H1 (cell line): ENCODE measurements around the gene FKBP10. TPM values are rescaled to one million over a fixed set of nuclear protein-coding genes. Genes with fewer than 3 reads are reported as not detected.

Source experiments
- CTCF ChIA-PET: fragments of 300-600 bp; sonication (Branson Sonifier 250); formaldehyde crosslinking; loops from one replicate; lab custom pipeline; 2021; ENCODE audit not compliant: partially characterized antibody; lab: Charles Lee
- POLR2A ChIA-PET: fragments of 300-600 bp; sonication (Branson Sonifier 250); formaldehyde crosslinking; loops from one replicate; lab custom pipeline; 2021; ENCODE audit warnings: inconsistent platforms; ENCODE audit not compliant: partially characterized antibody; lab: Charles Lee
- DNase-seq, 2 experiments: peaks; one replicate each; pipeline versions ENCODE4 v3.0.0 to v3.0.0-alpha.2; 2010 to 2022; ENCODE audit warnings: low spot score in 2 of 2, low read depth in 1 of 2, mixed read lengths in 1 of 2
- FAIRE-seq: peaks from 2 replicates; lab custom pipeline; 2011; peaks lifted over from hg19 to GRCh38; lab: Jason Lieb, UNC
- H2AFZ ChIP-seq: 2 replicates; pipeline ENCODE4 v1.8.1; 2012; ENCODE audit warnings: low read length, inconsistent platforms
- H2AK5ac ChIP-seq: 2 replicates; pipeline ENCODE4 v1.6.1; 2013; ENCODE audit warnings: low read depth, low read length
- H2BK120ac ChIP-seq: replicated peaks from 2 replicates; pipeline ENCODE3; 2013; ENCODE audit warnings: low read depth, low read length, inconsistent platforms
- H2BK12ac ChIP-seq: 2 replicates; pipeline ENCODE4 v1.6.1; 2013; ENCODE audit warnings: low read depth, low read length
- H2BK15ac ChIP-seq: 2 replicates; pipeline ENCODE4 v1.6.1; 2013; ENCODE audit warnings: low read length
- H2BK20ac ChIP-seq: 2 replicates; pipeline ENCODE4 v1.6.1; 2013; ENCODE audit warnings: low read length
- H2BK5ac ChIP-seq: 2 replicates; pipeline ENCODE4 v1.6.1; 2013; ENCODE audit warnings: low read depth, low read length
- H3K14ac ChIP-seq: 2 replicates; pipeline ENCODE4 v1.6.1; 2013; ENCODE audit warnings: inconsistent platforms; ENCODE audit not compliant: insufficient read length
- H3K18ac ChIP-seq: 2 replicates; pipeline ENCODE4 v1.6.1; 2013; ENCODE audit warnings: low read length; ENCODE audit errors: extremely low read depth
- H3K23ac ChIP-seq: 2 replicates; pipeline ENCODE4 v1.6.1; 2013; ENCODE audit warnings: inconsistent platforms; ENCODE audit not compliant: insufficient read length
- H3K23me2 ChIP-seq: 2 replicates; pipeline ENCODE4 v1.6.1; 2013; ENCODE audit warnings: low read depth, low read length
- H3K27ac ChIP-seq: 2 replicates; pipeline ENCODE4 v1.6.1; 2011; ENCODE audit warnings: low read depth, low read length, inconsistent platforms
- H3K27me3 ChIP-seq, 4 experiments: replicated peaks in 1 of 4; 1 replicate in 1 of 4; 2 replicates in 3 of 4; pipeline versions ENCODE4 v1.6.1 to v1.8.1; 2011 to 2013; ENCODE audit warnings: low read length in 3 of 4, mild to moderate bottlenecking in 3 of 4, inconsistent platforms in 2 of 4, mixed read lengths in 2 of 4, moderate library complexity in 1 of 4; ENCODE audit not compliant: control insufficient read depth in 3 of 4, insufficient read depth in 3 of 4; ENCODE audit errors: extremely low read depth in 1 of 4
- H3K36me3 ChIP-seq, 4 experiments: 2 replicates each; pipeline versions ENCODE4 v1.6.1 to v1.8.1; 2011 to 2013; ENCODE audit warnings: mild to moderate bottlenecking in 4 of 4, low read length in 3 of 4, moderate library complexity in 2 of 4, control low read depth in 1 of 4, inconsistent platforms in 1 of 4; ENCODE audit not compliant: insufficient read depth in 4 of 4, control insufficient read depth in 2 of 4
- H3K4ac ChIP-seq: replicated peaks from 2 replicates; pipeline ENCODE3; 2013; ENCODE audit warnings: low read length, low read depth, mixed read lengths, inconsistent platforms; ENCODE audit not compliant: insufficient read length
- H3K4me1 ChIP-seq, 4 experiments: replicated peaks in 1 of 4; 1 replicate in 1 of 4; 2 replicates in 3 of 4; pipeline versions ENCODE4 v1.6.1 to v1.8.1; 2011 to 2013; ENCODE audit warnings: low read length in 3 of 4, inconsistent platforms in 2 of 4, mixed read lengths in 1 of 4; ENCODE audit not compliant: insufficient read depth in 4 of 4, control insufficient read depth in 3 of 4
- H3K4me2 ChIP-seq, 2 experiments: 2 replicates each; pipeline versions ENCODE4 v1.6.1 to v1.8.1; 2011 to 2013; ENCODE audit warnings: low read depth in 2 of 2, low read length in 2 of 2, control low read depth in 1 of 2, inconsistent platforms in 1 of 2, mild to moderate bottlenecking in 1 of 2; ENCODE audit not compliant: insufficient read depth in 1 of 2
- H3K4me3 ChIP-seq, 4 experiments: fragments of 200-600, 300-600 bp in 1 of 4; sonication (generic), shearing (Covaris generic), sonication (Bioruptor Twin) in 1 of 4; 2 replicates each; pipeline versions ENCODE4 v1.5.1 to v1.8.1; 2011 to 2016; ENCODE audit warnings: low read length in 4 of 4, low read depth in 3 of 4, control low read depth in 2 of 4, inconsistent platforms in 2 of 4, mild to moderate bottlenecking in 2 of 4, mixed read lengths in 1 of 4, moderate library complexity in 1 of 4; ENCODE audit not compliant: insufficient read depth in 2 of 4; ENCODE audit errors: extremely low read depth in 1 of 4
- H3K56ac ChIP-seq: replicated peaks from 2 replicates; pipeline ENCODE3; 2013; ENCODE audit warnings: low read depth, mild to moderate bottlenecking, mixed read lengths, low read length, inconsistent platforms; ENCODE audit not compliant: insufficient read length
- H3K79me1 ChIP-seq: 2 replicates; pipeline ENCODE4 v1.6.1; 2013; ENCODE audit warnings: low read depth, low read length, control low read depth
- H3K79me2 ChIP-seq, 2 experiments: 2 replicates each; pipeline versions ENCODE4 v1.6.1 to v1.8.1; 2012 to 2013; ENCODE audit warnings: low read length in 2 of 2, mild to moderate bottlenecking in 2 of 2, inconsistent platforms in 1 of 2; ENCODE audit not compliant: insufficient read depth in 2 of 2, control insufficient read depth in 1 of 2
- H3K9ac ChIP-seq, 4 experiments: replicated peaks in 1 of 4; 1 replicate in 1 of 4; 2 replicates in 3 of 4; pipeline versions ENCODE4 v1.6.1 to v1.8.1; 2011 to 2013; ENCODE audit warnings: low read depth in 3 of 4, low read length in 3 of 4, control low read depth in 2 of 4, mild to moderate bottlenecking in 2 of 4, moderate library complexity in 2 of 4, inconsistent platforms in 1 of 4; ENCODE audit errors: extremely low read depth in 1 of 4
- H3K9me3 ChIP-seq, 2 experiments: 2 replicates each; pipeline versions ENCODE4 v1.6.1 to v1.8.1; 2012 to 2013; ENCODE audit warnings: mild to moderate bottlenecking in 2 of 2, moderate library complexity in 2 of 2, control low read depth in 1 of 2, inconsistent platforms in 1 of 2, low read depth in 1 of 2, low read length in 1 of 2, mixed read lengths in 1 of 2; ENCODE audit not compliant: insufficient read depth in 2 of 2
- H4K20me1 ChIP-seq, 2 experiments: replicated peaks in 1 of 2; 2 replicates each; pipeline versions ENCODE3 to v1.8.1; 2011 to 2013; ENCODE audit warnings: inconsistent platforms in 2 of 2, low read length in 2 of 2, mild to moderate bottlenecking in 1 of 2; ENCODE audit not compliant: insufficient read depth in 2 of 2, control insufficient read depth in 1 of 2
- H4K5ac ChIP-seq: 2 replicates; pipeline ENCODE4 v1.6.1; 2013; ENCODE audit warnings: low read length, low read depth, mixed read lengths, inconsistent platforms; ENCODE audit not compliant: insufficient read length
- H4K8ac ChIP-seq: 2 replicates; pipeline ENCODE4 v1.8.0; 2013; ENCODE audit warnings: mild to moderate bottlenecking, moderate library complexity, low read length, inconsistent platforms; ENCODE audit not compliant: insufficient read depth; ENCODE audit errors: extremely low read depth
- H4K91ac ChIP-seq: replicated peaks from 2 replicates; pipeline ENCODE3; 2013; ENCODE audit warnings: low read length, mixed read lengths, inconsistent platforms; ENCODE audit not compliant: insufficient read length
- POLR2A ChIP-seq, 2 experiments: IDR thresholded peaks; 1 replicate in 1 of 2; 2 replicates in 1 of 2; pipeline ENCODE4 v1.6.1; 2011; ENCODE audit warnings: low read depth in 2 of 2, low read length in 2 of 2, mild to moderate bottlenecking in 2 of 2; ENCODE audit errors: control extremely low read depth in 1 of 2
- SP2 ChIP-seq: IDR thresholded peaks from 2 replicates; pipeline ENCODE4 v1.6.1; 2012; ENCODE audit warnings: mild to moderate bottlenecking, low read length, inconsistent platforms
- TAF1 ChIP-seq: IDR thresholded peaks from 2 replicates; pipeline ENCODE4 v1.6.1; 2011; ENCODE audit warnings: mild to moderate bottlenecking, low read depth, low read length
- WGBS, 2 experiments: shearing (Covaris generic) in 1 of 2; methylation state at CpG; one replicate each; pipeline versions ENCODE4 v1.1.6 to v1.1.7; 2013 to 2015; ENCODE audit warnings: low lambda C conversion rate in 2 of 2, mixed read lengths in 2 of 2, inconsistent platforms in 1 of 2, low coverage in 1 of 2, missing lambda C conversion rate in 1 of 2; ENCODE audit not compliant: insufficient replicate concordance in 2 of 2, insufficient coverage in 1 of 2, insufficient read length in 1 of 2; ENCODE audit errors: extremely low coverage in 1 of 2, missing lambda C conversion rate in 1 of 2; 5-methylcytosine and 5-hydroxymethylcytosine counted together
- polyA plus RNA-seq, 7 experiments: library from polyadenylated mRNA; depleted of rRNA in 3 of 7; stranded (reverse) in 5 of 7; unstranded in 2 of 7; fragments of >200 nt in 5 of 7; fragments of 200-250 nt in 2 of 7; gene quantifications; 1 replicate in 5 of 7; 2 replicates in 1 of 7; 4 replicates in 1 of 7; pipeline versions ENCODE4 v1.2.1 to v1.2.3, GENCODE V29; 2011 to 2013; ENCODE audit warnings: missing spikeins in 2 of 7, mixed read lengths in 2 of 7
- total RNA-seq: library from RNA; stranded (reverse); fragmentation: NEBNext Ultra II Directional; extraction: Animal tissue kit (Norgen Biotek cat#: 25700); gene quantifications from 2 replicates; pipeline ENCODE4 v1.2.1, GENCODE V29; 2021

FKBP10 gene
- total and polyA plus RNA-seq, 2 of the 8 experiments (the other 6 are each of a cell fraction or from before 2014, with no cell fraction given) = 173 to 283 TPM

- TF ChIP-seq POLR2A (IDR thresholded peaks at IDR 0.05; ENCODE audit: control extremely low read depth in 1 of 2, low read depth in 2 of 2, low read length in 2 of 2) (peak in 1 of 2 experiments; percentile 35; a peak in 1 of 3 replicates), SP2 (no peak), TAF1 (0 out of 2 replicates have a peak, but pooled peaks have one; percentile 29)
- TF ChIP-seq, all 59 proteins: peak for 2
- Histone ChIP-seq H3K79me1 (peaks cover 16% of the 10 kb centered on the region; the same call in 1 of the 2 replicates), H2AK5ac (peak overlapping the region; percentile 75; the same call in 1 of the 2 replicates), H3K4ac (peak overlapping the region; percentile 54), H4K20me1 (peaks cover 6 to 24% of the 10 kb centered on the region in 2 experiments), H2AFZ (no peak overlapping the region), H2BK15ac (peak overlapping the region; percentile 75; the same call in 1 of the 2 replicates), H3K27ac (0 out of 2 replicates have a peak overlapping the region, but pooled peaks have one; percentile 45), H3K4me1 (peaks cover 0 to 43% (median 31%) of the 10 kb centered on the region in 4 experiments; a peak in 6 of 7 replicates), H3K14ac (no peak overlapping the region), H3K18ac (peak overlapping the region; percentile 71), H2BK5ac (peak overlapping the region; percentile 87), H3K9ac (0 out of 7 replicates have a peak overlapping the region, but pooled peaks of 1 of the 4 experiments have one; percentile 33), H3K4me2 (peak overlapping the region; percentile 15 to 28; a peak in 2 of 4 replicates), H3K23me2 (no peaks in the 10 kb centered on the region; the same call in 1 of the 2 replicates), H2BK120ac (no peak overlapping the region), H3K36me3 (peaks cover 10 to 31% (median 26%) of the 10 kb centered on the region in 4 experiments; a peak in 7 of 8 replicates), H4K5ac (peak overlapping the region; percentile 10), H4K8ac (peak overlapping the region; percentile 71; the same call in 1 of the 2 replicates), H3K23ac (no peak overlapping the region), H3K56ac (no peak overlapping the region), H3K79me2 (peaks cover 0 to 26% of the 10 kb centered on the region in 2 experiments; a peak in 2 of 4 replicates), H3K27me3 (no peaks in the 10 kb centered on the region), H3K9me3 (no peaks in the 10 kb centered on the region), H2BK12ac (peak overlapping the region; percentile 80; the same call in 1 of the 2 replicates), H4K91ac (peak overlapping the region; percentile 79), H2BK20ac (peak overlapping the region; percentile 86; the same call in 1 of the 2 replicates), H3K4me3 (no peak overlapping the region)
- FAIRE-seq = no peak
- POLR2A ChIA-PET = interaction anchor here (0.8 to 7.5 kb wide), 6 partner anchors 13 to 77 kb away, joined by 3 to 83 read pairs (median 4); partner anchors contain the start of gene JUP
- CTCF ChIA-PET = interaction anchor here (1.1 to 5.3 kb wide), 6 partner anchors 14 to 39 kb away, joined by 4 to 33 read pairs (median 12); partner anchors contain the start of genes JUP and P3H4
- DNase-seq = peak in 1 of 2 experiments; percentile 64
- WGBS, 2 experiments = 60% methylated on average over 3 of the region's 4 CpGs; no CpG with 5 or more reads in 1 of the 2 experiments
These were observed 40.6 kb upstream of the FKBP10 start for GRCh38 chr17:41772218-41772585.
